Measurements from ENCODE around the gene DSCAML1.

The DSCAML1 gene

GRCh38 chr11:117835576-117835975 is 38.6 kb upstream of the DSCAML1 start:
- DNase-seq (ENCODE audit: low read depth): no peak
- TF ChIP-seq CTCF (conservative IDR thresholded peaks at IDR 0.05; ENCODE audit: low read depth, low read length): no peak
- H3K4me3 ChIP-seq (ENCODE audit: low read depth, low read length): no peak overlapping the region

GRCh38 chr11:117834838-117835443 is 37.9 kb upstream of the DSCAML1 start:
- no peak for TF ChIP-seq CTCF (conservative IDR thresholded peaks at IDR 0.05; ENCODE audit: low read depth, low read length)
- DNase-seq (ENCODE audit: low read depth): no peak
- H3K4me3 ChIP-seq (ENCODE audit: low read depth, low read length): no peak overlapping the region

GRCh38 chr11:117834068-117834810 is 37.2 kb upstream of the DSCAML1 start:
- TF ChIP-seq CTCF (conservative IDR thresholded peaks at IDR 0.05; ENCODE audit: low read depth, low read length): no peak
- no peak overlapping the region for H3K4me3 ChIP-seq (ENCODE audit: low read depth, low read length)
- no peak for DNase-seq (ENCODE audit: low read depth)

GRCh38 chr11:117833401-117833891 is 36.4 kb upstream of the DSCAML1 start:
- no peak overlapping the region for H3K4me3 ChIP-seq (ENCODE audit: low read depth, low read length)
- TF ChIP-seq CTCF (conservative IDR thresholded peaks at IDR 0.05; ENCODE audit: low read depth, low read length): no peak
- DNase-seq (ENCODE audit: low read depth): no peak

- no peak overlapping the region for H3K4me3 ChIP-seq (ENCODE audit: low read depth, low read length)
- DNase-seq (ENCODE audit: low read depth): no peak
- TF ChIP-seq CTCF (conservative IDR thresholded peaks at IDR 0.05; ENCODE audit: low read depth, low read length): no peak
Measured at GRCh38 chr11:117832511-117832910, 35.5 kb upstream of the DSCAML1 start.

GRCh38 chr11:117831661-117832415 is 34.8 kb upstream of the DSCAML1 start:
- DNase-seq (ENCODE audit: low read depth): no peak
- TF ChIP-seq CTCF (conservative IDR thresholded peaks at IDR 0.05; ENCODE audit: low read depth, low read length): no peak
- H3K4me3 ChIP-seq (ENCODE audit: low read depth, low read length): no peak overlapping the region

Data from choroid plexus epithelial cell (primary cell).